Endothelial cell of umbilical vein (primary cell): ENCODE measurements around the gene MBD6. TPM values are rescaled to one million over a fixed set of nuclear protein-coding genes. Genes with fewer than 3 reads are reported as not detected.
A peak's percentile ranks its signal among the peaks of the same experiment; 100 is the strongest.

Source experiments
- BruUV-seq: library from RNA; stranded (reverse); fragments of 400-500 nt; replicated peaks from 2 replicates; lab custom pipeline; 2021; lab: Mats Ljungman, UMichigan
- CTCF ChIA-PET: fragments of 300-600, 350-600 bp; sonication (Branson Sonifier 250); formaldehyde crosslinking; loops from one replicate; lab custom pipeline; 2021; ENCODE audit warnings: antibody characterized with exemption, inconsistent platforms; lab: Charles Lee
- POLR2A ChIA-PET: fragments of 300-600, 350-600 bp; sonication (Branson Sonifier 250); formaldehyde crosslinking; loops from one replicate; lab custom pipeline; 2021; ENCODE audit warnings: antibody characterized with exemption, inconsistent platforms; lab: Charles Lee
- DNase-seq: peaks from one replicate; pipeline ENCODE4 v3.0.0-alpha.2; 2011; ENCODE audit warnings: low read depth, low spot score
- FAIRE-seq: peaks from 2 replicates; lab custom pipeline; 2011; peaks lifted over from hg19 to GRCh38; lab: Jason Lieb, UNC
- H2AFZ ChIP-seq: 2 replicates; pipeline ENCODE4 v1.6.0; 2012; ENCODE audit warnings: low read depth, low read length, control low read depth, inconsistent platforms
- H3K27ac ChIP-seq: 2 replicates; pipeline ENCODE4 v1.5.1; 2011; ENCODE audit warnings: low read depth, mild to moderate bottlenecking, control low read depth, low read length, moderate library complexity; ENCODE audit not compliant: insufficient read depth
- H3K27me3 ChIP-seq, 2 experiments: 2 replicates each; pipeline versions ENCODE4 v1.6.0 to v1.6.1; 2011; ENCODE audit warnings: low read length in 2 of 2, mixed read lengths in 1 of 2; ENCODE audit not compliant: control insufficient read depth in 2 of 2, insufficient read depth in 2 of 2
- H3K36me3 ChIP-seq, 2 experiments: 2 replicates in 1 of 2; 3 replicates in 1 of 2; pipeline ENCODE4 v1.5.1; 2011; ENCODE audit warnings: low read length in 2 of 2, mild to moderate bottlenecking in 1 of 2, moderate library complexity in 1 of 2; ENCODE audit not compliant: control insufficient read depth in 2 of 2, insufficient read depth in 2 of 2; ENCODE audit errors: extremely low read depth in 1 of 2
- H3K4me1 ChIP-seq: 3 replicates; pipeline ENCODE4 v1.5.1; 2011; ENCODE audit warnings: mild to moderate bottlenecking, low read length; ENCODE audit not compliant: control insufficient read depth, insufficient read depth; ENCODE audit errors: extremely low read depth
- H3K4me2 ChIP-seq: 2 replicates; pipeline ENCODE4 v1.6.1; 2011; ENCODE audit warnings: low read length, control low read depth, mixed read lengths; ENCODE audit not compliant: insufficient read depth
- H3K4me3 ChIP-seq, 3 experiments: fragments of 200-600 bp in 1 of 3; sonication (generic), shearing (Covaris generic) in 1 of 3; replicated peaks in 1 of 3; 2 replicates each; pipeline ENCODE4 v1.5.1; 2011 to 2016; ENCODE audit warnings: control low read depth in 3 of 3, low read length in 3 of 3, mild to moderate bottlenecking in 2 of 3, inconsistent platforms in 1 of 3, low read depth in 1 of 3, moderate library complexity in 1 of 3; ENCODE audit not compliant: insufficient read depth in 1 of 3
- H3K79me2 ChIP-seq: 2 replicates; pipeline ENCODE4 v1.6.0; 2012; ENCODE audit warnings: low read length, inconsistent platforms; ENCODE audit not compliant: control insufficient read depth, insufficient read depth
- H3K9ac ChIP-seq: replicated peaks from 2 replicates; pipeline ENCODE3; 2011; ENCODE audit warnings: low read length, control low read depth; ENCODE audit not compliant: insufficient read depth; ENCODE audit errors: extremely low read depth
- H3K9me1 ChIP-seq: replicated peaks from 3 replicates; pipeline ENCODE4 v1.6.0; 2011; ENCODE audit warnings: mild to moderate bottlenecking, low read length; ENCODE audit not compliant: control insufficient read depth, insufficient read depth; ENCODE audit errors: extremely low read depth
- H3K9me3 ChIP-seq: replicated peaks from 2 replicates; pipeline ENCODE4 v1.5.1; 2012; ENCODE audit warnings: low read length, inconsistent platforms; ENCODE audit not compliant: control insufficient read depth, insufficient read depth
- H4K20me1 ChIP-seq: replicated peaks from 2 replicates; pipeline ENCODE3; 2011; ENCODE audit warnings: mild to moderate bottlenecking, low read length; ENCODE audit not compliant: control insufficient read depth, insufficient read depth; ENCODE audit errors: extremely low read depth
- FOS ChIP-seq: IDR thresholded peaks from 2 replicates; pipeline ENCODE4 v1.6.1; 2011; ENCODE audit warnings: mild to moderate bottlenecking, low read length, moderate library complexity, borderline replicate concordance; ENCODE audit not compliant: insufficient read depth
- JUN ChIP-seq: IDR thresholded peaks from 2 replicates; pipeline ENCODE4 v1.6.1; 2011; ENCODE audit warnings: borderline replicate concordance, low read depth; ENCODE audit not compliant: insufficient read length, insufficient read depth
- dilution Hi-C: fragments of 300-500 bp; cut with MboI; formaldehyde crosslinking; loops from one replicate; pipeline ENCODE4 v1.15.0; 2019; ENCODE audit warnings: low sequenced_read_pairs; ENCODE audit not compliant: extremely low pct_ligation_motif_present
- intact Hi-C: fragments of 100-400 bp; cut with micrococcal nuclease; formaldehyde crosslinking; loops from one replicate; pipeline ENCODE4 v1.10.0; 2022
- polyA plus RNA-seq, 4 experiments: library from polyadenylated mRNA; depleted of rRNA in 3 of 4; stranded (reverse) in 3 of 4; unstranded in 1 of 4; fragments of >200 nt; gene quantifications; 2 replicates each; pipeline versions ENCODE4 v1.2.1 to v1.2.3, GENCODE V29; 2011 to 2012; ENCODE audit warnings: missing spikeins in 1 of 4
- total RNA-seq: library from RNA; stranded (reverse); gene quantifications from 2 replicates; pipeline ENCODE4 v1.2.3, GENCODE V29; 2021
- TF ChIP-seq, protein P1 (sequence below): IDR thresholded peaks from 2 replicates; pipeline ENCODE4 v1.6.1; 2011; ENCODE audit not compliant: insufficient read depth, insufficient read length
- TF ChIP-seq, protein P2 (sequence below), 2 donors: IDR thresholded peaks; 1 replicate in 1 of 2; 2 replicates in 1 of 2; pipeline ENCODE4 v1.5.1; 2011; ENCODE audit warnings: low read length in 2 of 2, mild to moderate bottlenecking in 2 of 2, moderate library complexity in 2 of 2, control low read depth in 1 of 2, inconsistent platforms in 1 of 2, low read depth in 1 of 2; ENCODE audit not compliant: insufficient read depth in 1 of 2; ENCODE audit errors: extremely low read depth in 1 of 2

The MBD6 gene
- total and polyA plus RNA-seq, 2 donors (not counting 3 experiments of a cell fraction or from before 2014, with no cell fraction given), result 10.6 to 95.2 TPM

DNA sequence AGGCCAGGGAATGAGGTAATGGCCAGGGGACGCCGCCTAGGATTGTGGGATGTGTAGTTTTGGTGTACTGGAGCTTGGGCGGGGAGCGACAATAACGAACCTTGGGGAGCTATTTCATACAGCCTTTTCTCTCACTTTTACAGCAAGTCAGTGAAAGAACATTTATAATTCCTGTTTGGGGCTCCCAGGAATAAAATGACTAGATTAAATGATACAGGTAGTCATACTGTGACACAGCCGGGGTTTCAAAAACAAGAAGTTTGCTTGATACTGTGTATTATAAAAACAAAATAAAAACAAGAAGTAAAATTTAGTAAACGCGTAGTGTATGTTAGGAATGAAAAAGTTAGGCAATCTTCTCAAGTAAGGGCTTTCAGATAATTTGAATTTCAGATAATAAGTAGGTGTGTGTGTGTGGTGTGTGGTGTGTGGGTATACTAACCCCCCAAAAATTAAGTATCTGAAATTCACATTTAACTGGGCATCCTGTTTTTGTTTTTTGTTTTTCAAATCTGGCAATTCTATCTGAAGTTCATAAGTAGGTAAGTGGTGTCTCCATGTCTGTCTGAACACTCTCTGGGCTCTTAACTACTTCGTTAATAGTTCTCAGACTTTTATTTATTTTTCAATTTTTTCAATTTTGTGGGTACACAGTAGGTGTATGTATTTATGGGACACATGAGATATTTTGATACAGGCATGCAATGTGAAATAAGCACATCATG is 24.8 kb downstream of the MBD6 start:
- DNase-seq (no peak), FAIRE-seq (peak; percentile 100)
- Histone ChIP-seq H4K20me1 (no peaks in the 10 kb centered on the region), H3K4me3 (no peak overlapping the region), H2AFZ (peak overlapping the region; percentile 49), H3K4me1 (peaks cover 18% of the 10 kb centered on the region), H3K27ac (no peak overlapping the region), H3K9ac (peak overlapping the region; percentile 96), H3K79me2 (peaks cover 25% of the 10 kb centered on the region), H3K27me3 (peaks cover 31 to 41% of the 10 kb centered on the region in 2 experiments), H3K36me3 (no peaks in the 10 kb centered on the region), H3K4me2 (peak overlapping the region; percentile 80), H3K9me3 (no peaks in the 10 kb centered on the region), H3K9me1 (no peaks in the 10 kb centered on the region)
- dilution Hi-C loops, result no loop called here
- TSS peak; percentile 16 for BruUV-seq
- ChIA-PET CTCF (interaction anchor here (1.1 to 2.2 kb wide), 3 partner anchors 23 to 36 kb away, joined by 3 to 12 read pairs (median 6); no protein-coding TSS in a partner anchor), POLR2A (no interaction called here)
- intact Hi-C loops, result loop anchor here (1.0 to 5.0 kb wide), 3 partner anchors 27 to 145 kb away; partner anchors contain the start of genes DDIT3, MARS1 and OS9
- TF ChIP-seq, protein P1, sequence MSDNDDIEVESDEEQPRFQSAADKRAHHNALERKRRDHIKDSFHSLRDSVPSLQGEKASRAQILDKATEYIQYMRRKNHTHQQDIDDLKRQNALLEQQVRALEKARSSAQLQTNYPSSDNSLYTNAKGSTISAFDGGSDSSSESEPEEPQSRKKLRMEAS, result no peak
- peak; percentile 53 for TF ChIP-seq JUN

DNA sequence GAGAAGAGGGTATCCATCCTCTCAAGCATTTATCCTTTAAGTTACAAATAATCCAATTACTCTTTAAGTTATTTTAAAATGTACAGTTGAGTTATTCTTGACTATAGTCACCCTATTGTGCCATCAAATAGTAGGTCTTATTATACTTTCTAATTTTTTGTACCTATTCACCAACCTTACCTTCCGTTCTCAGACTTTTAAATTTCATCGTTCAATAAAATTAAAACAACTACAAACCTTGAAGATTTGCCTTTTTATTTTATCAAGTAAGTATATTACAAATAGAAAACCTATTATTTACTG is 25.3 kb downstream of the MBD6 start:
- Histone ChIP-seq H3K9ac (no peak overlapping the region), H3K9me1 (no peaks in the 10 kb centered on the region), H3K79me2 (peaks cover 25% of the 10 kb centered on the region), H3K4me1 (peaks cover 18% of the 10 kb centered on the region), H3K4me2 (no peak overlapping the region), H3K27ac (no peak overlapping the region), H3K27me3 (peaks cover 34 to 44% of the 10 kb centered on the region in 2 experiments), H2AFZ (no peak overlapping the region), H3K9me3 (no peaks in the 10 kb centered on the region), H3K4me3 (no peak overlapping the region), H3K36me3 (no peaks in the 10 kb centered on the region), H4K20me1 (no peaks in the 10 kb centered on the region)
- no TSS peak for BruUV-seq
- dilution Hi-C loops, result no loop called here
- DNase-seq (no peak), FAIRE-seq (no peak)
- CTCF ChIA-PET, result no interaction called here
- intact Hi-C loops, result loop anchor here (5.0 kb wide), 1 partner anchor 144 kb away; the partner anchor contains the start of gene OS9
- TF ChIP-seq, protein P2, sequence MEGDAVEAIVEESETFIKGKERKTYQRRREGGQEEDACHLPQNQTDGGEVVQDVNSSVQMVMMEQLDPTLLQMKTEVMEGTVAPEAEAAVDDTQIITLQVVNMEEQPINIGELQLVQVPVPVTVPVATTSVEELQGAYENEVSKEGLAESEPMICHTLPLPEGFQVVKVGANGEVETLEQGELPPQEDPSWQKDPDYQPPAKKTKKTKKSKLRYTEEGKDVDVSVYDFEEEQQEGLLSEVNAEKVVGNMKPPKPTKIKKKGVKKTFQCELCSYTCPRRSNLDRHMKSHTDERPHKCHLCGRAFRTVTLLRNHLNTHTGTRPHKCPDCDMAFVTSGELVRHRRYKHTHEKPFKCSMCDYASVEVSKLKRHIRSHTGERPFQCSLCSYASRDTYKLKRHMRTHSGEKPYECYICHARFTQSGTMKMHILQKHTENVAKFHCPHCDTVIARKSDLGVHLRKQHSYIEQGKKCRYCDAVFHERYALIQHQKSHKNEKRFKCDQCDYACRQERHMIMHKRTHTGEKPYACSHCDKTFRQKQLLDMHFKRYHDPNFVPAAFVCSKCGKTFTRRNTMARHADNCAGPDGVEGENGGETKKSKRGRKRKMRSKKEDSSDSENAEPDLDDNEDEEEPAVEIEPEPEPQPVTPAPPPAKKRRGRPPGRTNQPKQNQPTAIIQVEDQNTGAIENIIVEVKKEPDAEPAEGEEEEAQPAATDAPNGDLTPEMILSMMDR (IDR thresholded peaks at IDR 0.05; ENCODE audit: extremely low read depth in 1 of 2, insufficient read depth in 1 of 2, low read depth in 1 of 2, low read length in 2 of 2), result no peak
- TF ChIP-seq FOS (no peak), JUN (no peak)
- POLR2A ChIA-PET, result no interaction called here
